Ascending aorta (tissue), 2 donors: ENCODE results near the gene OR56A3. TPM values are rescaled to one million over a fixed set of nuclear protein-coding genes. Genes with fewer than 3 reads are reported as not detected.

Experiments
- DNase-seq, 2 donors: peaks; one replicate each; pipeline ENCODE4 v3.0.0-alpha.2; 2019; ENCODE audit warnings: low spot score in 2 of 2
- H3K27ac ChIP-seq, 2 donors: fragments of 200-600 bp; sonication (generic); one replicate each; pipeline ENCODE4 v1.5.1; 2016 to 2017; ENCODE audit warnings: mild to moderate bottlenecking in 1 of 2
- H3K27me3 ChIP-seq: fragments of 200-600 bp; sonication (generic); one replicate; pipeline ENCODE4 v1.5.1; 2017
- H3K36me3 ChIP-seq, 2 donors: fragments of 200-600 bp; sonication (generic); one replicate each; pipeline ENCODE4 v1.5.1; 2016
- H3K4me1 ChIP-seq, 2 donors: fragments of 200-600 bp; sonication (generic); one replicate each; pipeline ENCODE4 v1.5.1; 2016 to 2017; ENCODE audit warnings: mild to moderate bottlenecking in 1 of 2
- H3K4me3 ChIP-seq, 2 donors: fragments of 200-600 bp; sonication (generic); one replicate each; pipeline ENCODE4 v1.5.1; 2016 to 2017; ENCODE audit warnings: mild to moderate bottlenecking in 1 of 2
- H3K9me3 ChIP-seq, 2 donors: fragments of 200-600 bp; sonication (generic); one replicate each; pipeline ENCODE4 v1.5.1; 2016
- CTCF ChIP-seq, 3 experiments: fragments of 200-600 bp in 2 of 3; fragments of 450-650 bp in 1 of 3; sonication (generic) in 2 of 3; IDR thresholded peaks; one replicate each; pipeline ENCODE4 v1.5.1; 2016 to 2019; ENCODE audit warnings: antibody characterized with exemption in 3 of 3, mild to moderate bottlenecking in 1 of 3, moderate library complexity in 1 of 3
- intact Hi-C: fragments of 100-400 bp; cut with DNase I; formaldehyde crosslinking; loops from one replicate; pipeline ENCODE4 v1.15.1; 2023
- total RNA-seq: library from RNA; depleted of rRNA; stranded (reverse); fragments of >200 nt; gene quantifications from one replicate; pipeline ENCODE4 v1.1.0, GENCODE V29; 2016

Gene OR56A3
- total RNA-seq, 1 donor from 2014 or later, result not detected

GRCh38 chr11:5994791-5995190 is 52.7 kb downstream of the OR56A3 start:
- TF ChIP-seq CTCF (IDR thresholded peaks at IDR 0.05), result no peak
- H3K27me3 ChIP-seq, result no peaks in the 10 kb centered on the region
- DNase-seq, result no peak
- no peaks in the 10 kb centered on the region for H3K36me3 ChIP-seq
- intact Hi-C loops, result no loop called here
- H3K9me3 ChIP-seq, result no peaks in the 10 kb centered on the region
- H3K27ac ChIP-seq, result no peak overlapping the region
- H3K4me1 ChIP-seq, result no peaks in the 10 kb centered on the region
- no peak overlapping the region for H3K4me3 ChIP-seq

Other genes with a start within 250 kb of the OR56A3 start
- not detected for gene OR56B1, start 205.8 kb upstream of the OR56A3 start, total RNA-seq
- not detected for gene OR52N4, start 188.0 kb upstream of the OR56A3 start, total RNA-seq
- not detected for gene OR52N5, start 158.9 kb upstream of the OR56A3 start, total RNA-seq
- gene OR52N1, start 151.0 kb upstream of the OR56A3 start, total RNA-seq, result not detected
- gene OR52N2, start 133.3 kb upstream of the OR56A3 start, total RNA-seq, result not detected
- gene OR52E6, start 100.4 kb upstream of the OR56A3 start, total RNA-seq, result not detected
- gene OR52E8, start 84.6 kb upstream of the OR56A3 start, total RNA-seq, result not detected
- gene OR52E4, start 61.6 kb upstream of the OR56A3 start, total RNA-seq, result not detected
- gene OR52E5, start 49.0 kb upstream of the OR56A3 start, total RNA-seq, result not detected
- not detected for gene OR56A5, start 26.2 kb downstream of the OR56A3 start, total RNA-seq
- gene OR52L1, start 44.7 kb downstream of the OR56A3 start, total RNA-seq, result not detected
- not detected for gene OR56A4, start 64.7 kb downstream of the OR56A3 start, total RNA-seq
- not detected for gene OR56A1, start 88.5 kb downstream of the OR56A3 start, total RNA-seq
- gene OR56B4, start 165.4 kb downstream of the OR56A3 start, total RNA-seq, result not detected
- gene OR52B2, start 228.1 kb downstream of the OR56A3 start, total RNA-seq, result not detected